Subcutaneous adipose tissue (tissue), 4 donors: ENCODE measurements around the gene SYCE3. TPM values are rescaled to one million over a fixed set of nuclear protein-coding genes. Genes with fewer than 3 reads are reported as not detected.

Experiments used
- CTCF ChIP-seq: fragments of 450-650 bp; IDR thresholded peaks from one replicate; pipeline ENCODE4 v1.5.1; 2016; ENCODE audit warnings: low read depth, mild to moderate bottlenecking, control low read depth, antibody characterized with exemption, moderate library complexity
- total RNA-seq, 4 donors: library from RNA; depleted of rRNA; stranded (reverse); fragments of >200 nt; gene quantifications; one replicate each; pipeline ENCODE4 v1.1.0, GENCODE V29; 2016

Gene SYCE3
- total RNA-seq, 4 donors from 2014 or later: 2.2 to 3.3 TPM; not detected in 2

DNA sequence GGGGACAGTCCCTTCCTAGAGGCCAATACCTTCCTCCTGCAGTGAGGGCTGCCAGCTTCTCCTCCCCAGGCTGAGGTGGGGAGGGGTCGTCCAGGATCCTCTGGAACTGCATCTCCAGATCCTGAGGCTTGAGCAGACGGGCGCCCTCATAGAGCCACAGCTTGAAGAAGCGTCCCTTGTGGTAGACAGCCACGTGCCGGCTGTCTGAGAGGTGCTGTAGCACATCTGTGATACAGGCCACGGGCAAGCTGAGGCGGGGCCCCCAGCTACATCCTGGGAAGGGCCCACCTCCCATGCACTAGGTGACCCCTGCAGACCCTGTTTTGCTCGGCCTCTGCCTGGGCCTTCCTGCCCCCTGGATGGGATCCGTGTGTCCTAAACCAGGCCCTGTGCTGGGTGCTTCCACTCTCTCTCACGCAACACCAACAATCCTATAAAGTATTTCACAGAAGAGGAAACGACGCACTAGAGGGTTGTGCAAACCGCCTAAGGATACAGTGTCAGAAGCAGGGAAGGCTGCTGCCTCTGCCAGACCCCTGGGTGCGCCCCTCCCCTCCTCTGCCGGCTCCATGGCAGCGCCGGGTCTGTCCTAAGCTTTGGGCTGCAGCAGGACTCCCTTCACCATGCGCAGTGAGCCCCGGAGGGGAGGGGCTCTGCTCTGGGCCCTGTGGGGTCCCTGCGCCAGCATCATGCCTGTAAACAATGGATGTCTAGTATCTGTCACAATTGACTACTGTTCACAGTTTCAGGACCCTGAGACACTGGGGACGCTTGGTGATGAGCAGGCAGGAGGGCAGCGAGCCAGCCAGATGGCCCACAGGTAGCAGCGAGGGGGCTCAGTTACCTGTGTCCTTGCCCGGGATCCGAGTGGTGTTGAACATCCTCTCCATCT lies 11.0 kb upstream of the SYCE3 start:
- no peak for TF ChIP-seq CTCF

DNA sequence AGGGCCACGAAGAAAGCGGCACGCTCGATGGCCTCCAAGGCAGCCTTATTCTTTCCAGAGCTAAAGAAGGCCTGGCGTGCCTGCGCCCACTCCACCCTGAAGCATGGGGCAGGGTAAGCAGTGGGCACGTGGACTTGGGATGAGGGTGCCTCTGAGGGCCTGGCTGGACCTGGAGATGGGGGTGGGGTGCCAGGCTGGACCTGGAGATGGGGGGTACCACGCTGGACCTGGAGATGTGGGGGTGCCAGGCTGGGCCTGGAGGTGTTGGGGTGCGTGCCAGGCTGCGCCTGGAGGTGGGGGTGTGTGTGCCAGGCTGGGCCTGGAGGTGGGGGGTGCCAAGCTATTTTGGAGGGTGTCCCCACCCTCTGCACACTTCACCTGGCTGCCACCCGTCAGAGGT lies 10.2 kb upstream of the SYCE3 start:
- no peak for TF ChIP-seq CTCF

GRCh38 chr22:50571264-50572175 lies 8.8 kb upstream of the SYCE3 start:
- no peak for TF ChIP-seq CTCF

DNA sequence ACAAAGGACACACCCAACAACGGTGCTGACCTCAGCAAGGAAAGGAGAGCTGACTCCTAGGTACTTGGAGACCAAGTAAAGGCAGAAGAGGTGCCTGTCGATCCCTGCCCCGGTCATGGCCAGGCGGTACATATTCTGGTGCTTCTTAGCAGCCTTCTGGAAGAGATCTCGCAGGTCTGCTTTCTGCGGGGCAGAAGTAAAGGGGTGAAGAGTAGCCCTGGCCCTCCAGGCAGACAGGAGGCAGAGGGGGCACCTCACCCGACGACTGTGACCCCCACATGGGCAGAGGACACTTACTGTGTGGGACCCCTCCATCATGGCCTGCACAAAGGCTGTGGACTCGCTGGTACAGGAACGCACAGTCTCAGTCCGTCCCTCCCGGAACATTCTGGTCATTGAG lies 8.1 kb upstream of the SYCE3 start:
- no peak for TF ChIP-seq CTCF

- no peak for TF ChIP-seq CTCF
These were observed 7.3 kb upstream of the SYCE3 start for GRCh38 chr22:50569896-50570535.

DNA sequence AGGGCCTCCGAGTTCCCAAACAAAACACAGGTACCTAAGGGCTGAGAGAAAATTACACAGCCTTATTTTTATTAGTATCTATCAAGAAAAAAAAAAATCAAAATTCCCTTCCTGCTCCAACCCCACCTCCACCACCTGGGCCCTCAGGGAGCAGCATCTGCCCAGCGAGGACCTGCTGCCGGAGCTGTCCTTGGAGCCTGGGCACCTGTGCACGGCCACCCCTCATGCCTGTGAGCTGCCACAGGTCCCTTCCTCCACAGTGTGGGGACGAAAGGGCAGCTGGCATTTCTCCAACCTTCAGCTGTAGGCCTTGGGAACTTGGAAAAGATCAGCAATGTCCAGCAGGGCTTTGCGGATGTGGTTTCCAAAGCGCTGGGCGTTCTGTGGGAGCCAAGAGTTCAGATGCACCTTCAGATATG lies 6.3 kb upstream of the SYCE3 start:
- no peak for TF ChIP-seq CTCF
